Breast epithelium (tissue), 3 donors: ENCODE measurements around the gene CYTH3.

ENCODE experiments used
- POLR2A ChIP-seq: fragments of 450-650 bp; IDR thresholded peaks from one replicate; pipeline ENCODE4 v1.6.1; 2016; ENCODE audit warnings: antibody characterized with exemption, mild to moderate bottlenecking, moderate library complexity
- TF ChIP-seq, protein P1 (sequence below), 3 donors: fragments of 450-650 bp; IDR thresholded peaks; one replicate each; pipeline ENCODE4 v1.5.1; 2016 to 2017; ENCODE audit warnings: antibody characterized with exemption in 3 of 3, mild to moderate bottlenecking in 3 of 3, moderate library complexity in 3 of 3

DNA sequence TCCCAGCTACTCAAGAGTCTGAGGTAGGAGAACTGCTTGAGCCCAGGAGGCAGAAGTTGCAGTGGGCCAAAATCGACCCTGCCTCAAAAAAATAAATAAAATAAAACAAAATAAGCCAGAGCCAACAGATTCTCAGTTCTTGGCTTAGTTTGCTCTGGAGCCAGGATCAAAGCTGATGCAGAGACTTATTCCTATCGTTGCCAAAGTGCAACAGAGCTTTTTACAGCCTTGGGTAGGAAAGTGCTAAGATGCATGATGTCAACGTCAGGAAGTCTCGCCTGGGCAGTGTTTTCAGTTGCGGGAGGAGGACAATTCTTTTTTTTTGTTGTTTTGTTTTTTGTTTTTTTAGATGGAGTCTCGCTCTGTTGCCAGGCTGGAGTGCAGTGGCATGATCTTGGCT is 43.8 kb upstream of the CYTH3 start:
- TF ChIP-seq, protein P1, sequence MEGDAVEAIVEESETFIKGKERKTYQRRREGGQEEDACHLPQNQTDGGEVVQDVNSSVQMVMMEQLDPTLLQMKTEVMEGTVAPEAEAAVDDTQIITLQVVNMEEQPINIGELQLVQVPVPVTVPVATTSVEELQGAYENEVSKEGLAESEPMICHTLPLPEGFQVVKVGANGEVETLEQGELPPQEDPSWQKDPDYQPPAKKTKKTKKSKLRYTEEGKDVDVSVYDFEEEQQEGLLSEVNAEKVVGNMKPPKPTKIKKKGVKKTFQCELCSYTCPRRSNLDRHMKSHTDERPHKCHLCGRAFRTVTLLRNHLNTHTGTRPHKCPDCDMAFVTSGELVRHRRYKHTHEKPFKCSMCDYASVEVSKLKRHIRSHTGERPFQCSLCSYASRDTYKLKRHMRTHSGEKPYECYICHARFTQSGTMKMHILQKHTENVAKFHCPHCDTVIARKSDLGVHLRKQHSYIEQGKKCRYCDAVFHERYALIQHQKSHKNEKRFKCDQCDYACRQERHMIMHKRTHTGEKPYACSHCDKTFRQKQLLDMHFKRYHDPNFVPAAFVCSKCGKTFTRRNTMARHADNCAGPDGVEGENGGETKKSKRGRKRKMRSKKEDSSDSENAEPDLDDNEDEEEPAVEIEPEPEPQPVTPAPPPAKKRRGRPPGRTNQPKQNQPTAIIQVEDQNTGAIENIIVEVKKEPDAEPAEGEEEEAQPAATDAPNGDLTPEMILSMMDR (IDR thresholded peaks at IDR 0.05): no peak
- no peak for TF ChIP-seq POLR2A
